Suprapubic skin (tissue), 4 donors: ENCODE data around the gene CNTFR. TPM values are rescaled to one million over a fixed set of nuclear protein-coding genes. Genes with fewer than 3 reads are reported as not detected.

ENCODE experiments used
- DNase-seq, 2 donors: peaks; one replicate each; pipeline ENCODE4 v3.0.0-alpha.2; 2019; ENCODE audit warnings: low spot score in 2 of 2
- H3K27ac ChIP-seq: fragments of 200-600 bp; sonication (generic); one replicate; pipeline ENCODE4 v1.5.1; 2019
- H3K27me3 ChIP-seq: fragments of 200-600 bp; sonication (generic); one replicate; pipeline ENCODE4 v1.5.1; 2019
- H3K36me3 ChIP-seq: fragments of 200-600 bp; sonication (generic); one replicate; pipeline ENCODE4 v1.5.1; 2019
- H3K4me1 ChIP-seq: fragments of 200-600 bp; sonication (generic); one replicate; pipeline ENCODE4 v1.5.1; 2019
- H3K4me3 ChIP-seq: fragments of 200-600 bp; sonication (generic); one replicate; pipeline ENCODE4 v1.5.1; 2019; ENCODE audit warnings: mild to moderate bottlenecking
- H3K9me3 ChIP-seq: fragments of 200-600 bp; sonication (generic); one replicate; pipeline ENCODE4 v1.5.1; 2019
- CTCF ChIP-seq, 2 donors: fragments of 200-600 bp in 1 of 2; fragments of 450-650 bp in 1 of 2; sonication (generic) in 1 of 2; IDR thresholded peaks; one replicate each; pipeline ENCODE4 v1.5.1; 2016 to 2019; ENCODE audit warnings: antibody characterized with exemption in 2 of 2, mild to moderate bottlenecking in 1 of 2, moderate library complexity in 1 of 2
- EP300 ChIP-seq: sonication (generic); formaldehyde crosslinking; IDR thresholded peaks from one replicate; pipeline ENCODE4 v1.6.1; 2017; ENCODE audit warnings: antibody characterized with exemption
- POLR2A ChIP-seq, 2 donors: fragments of 450-650 bp; IDR thresholded peaks; one replicate each; pipeline ENCODE4 v1.6.1; 2017; ENCODE audit warnings: antibody characterized with exemption in 2 of 2, mild to moderate bottlenecking in 2 of 2, moderate library complexity in 2 of 2
- POLR2AphosphoS5 ChIP-seq, 3 donors: sonication (generic); formaldehyde crosslinking; IDR thresholded peaks; one replicate each; pipeline ENCODE4 v1.6.1; 2017; ENCODE audit warnings: antibody characterized with exemption in 3 of 3
- WGBS: methylation state at CpG from one replicate; pipeline ENCODE4 v1.1.5; 2018; 5-methylcytosine and 5-hydroxymethylcytosine counted together
- total RNA-seq, 4 donors: library from RNA; depleted of rRNA; stranded (reverse); fragments of >200 nt; gene quantifications; one replicate each; pipeline ENCODE4 v1.1.0, GENCODE V29; 2016

Gene CNTFR
- total RNA-seq, 4 donors from 2014 or later: 5.0 to 9.1 (median 5.7) TPM

DNA sequence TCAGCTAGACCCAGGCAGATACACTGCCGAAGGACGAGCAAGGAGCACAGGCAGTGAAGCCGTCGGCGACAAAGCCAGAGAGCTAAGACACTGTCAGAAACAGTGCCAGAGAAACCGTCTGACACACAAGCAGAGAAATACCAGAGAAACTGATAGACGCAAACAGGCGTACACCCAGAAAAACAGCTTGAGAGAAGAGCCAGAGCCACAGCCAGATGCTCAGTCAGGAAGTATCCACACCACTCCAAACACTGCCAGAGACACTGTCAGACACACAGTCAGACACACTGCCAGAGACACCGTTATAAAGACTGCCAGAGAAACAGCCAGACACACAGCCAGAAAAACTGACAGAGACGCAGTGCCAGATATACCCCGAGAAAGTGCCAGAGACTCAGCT, 19.1 kb downstream of the CNTFR start:
- H3K27ac ChIP-seq: no peak overlapping the region
- TF ChIP-seq POLR2AphosphoS5 (IDR thresholded peaks at IDR 0.05) (no peak), POLR2A (IDR thresholded peaks at IDR 0.05) (no peak), EP300 (no peak), CTCF (IDR thresholded peaks at IDR 0.05) (no peak)
- WGBS: 62% methylated on average over 11 of the region's 11 CpGs
- H3K27me3 ChIP-seq: peaks cover 11% of the 10 kb centered on the region
- no peak for DNase-seq
- no peaks in the 10 kb centered on the region for H3K4me1 ChIP-seq
- no peaks in the 10 kb centered on the region for H3K36me3 ChIP-seq
- H3K9me3 ChIP-seq: no peaks in the 10 kb centered on the region
- no peak overlapping the region for H3K4me3 ChIP-seq

DNA sequence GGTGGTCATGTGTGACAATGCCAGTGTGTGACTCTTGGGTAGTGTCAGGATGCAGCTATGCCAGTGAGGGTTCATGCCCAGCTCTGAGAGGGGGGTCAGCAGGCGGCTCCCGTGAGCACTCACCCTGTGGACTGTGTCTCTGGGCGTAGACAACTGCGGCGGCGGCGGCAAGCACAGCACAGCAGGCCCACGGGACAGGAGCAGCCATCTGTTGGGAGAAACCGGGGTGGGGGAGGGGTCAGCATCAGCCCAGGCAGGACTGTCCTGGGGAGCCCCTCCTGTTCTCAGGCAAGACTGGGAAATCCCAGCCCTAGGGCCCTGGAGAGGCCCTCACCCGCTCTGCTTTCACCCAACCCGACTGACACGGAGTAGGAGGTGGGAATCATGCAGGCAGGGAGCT, 20.8 kb downstream of the CNTFR start:
- Histone ChIP-seq H3K4me3 (no peak overlapping the region), H3K27me3 (peaks cover 3% of the 10 kb centered on the region), H3K9me3 (no peaks in the 10 kb centered on the region), H3K4me1 (no peaks in the 10 kb centered on the region), H3K36me3 (no peaks in the 10 kb centered on the region), H3K27ac (no peak overlapping the region)
- WGBS: 97% methylated on average over 9 of the region's 12 CpGs
- TF ChIP-seq EP300: no peak
- no peak for TF ChIP-seq CTCF (IDR thresholded peaks at IDR 0.05)
- TF ChIP-seq POLR2A (IDR thresholded peaks at IDR 0.05): no peak
- no peak for TF ChIP-seq POLR2AphosphoS5 (IDR thresholded peaks at IDR 0.05)
- no peak for DNase-seq

GRCh38 chr9:34568133-34568532, 21.4 kb downstream of the CNTFR start:
- 85% methylated on average over 7 of the region's 7 CpGs for WGBS
- Histone ChIP-seq H3K27ac (no peak overlapping the region), H3K36me3 (no peaks in the 10 kb centered on the region), H3K4me1 (no peaks in the 10 kb centered on the region), H3K4me3 (no peak overlapping the region), H3K27me3 (peaks cover 3% of the 10 kb centered on the region), H3K9me3 (no peaks in the 10 kb centered on the region)
- TF ChIP-seq POLR2A (IDR thresholded peaks at IDR 0.05) (no peak), POLR2AphosphoS5 (IDR thresholded peaks at IDR 0.05) (no peak)
- no peak for DNase-seq

GRCh38 chr9:34566972-34567371, 22.6 kb downstream of the CNTFR start:
- no peak for DNase-seq
- Histone ChIP-seq H3K4me1 (no peaks in the 10 kb centered on the region), H3K27ac (no peak overlapping the region), H3K9me3 (no peaks in the 10 kb centered on the region), H3K27me3 (peaks cover 9% of the 10 kb centered on the region), H3K36me3 (no peaks in the 10 kb centered on the region), H3K4me3 (no peak overlapping the region)
- WGBS: 85% methylated on average over 6 of the region's 6 CpGs
- TF ChIP-seq EP300: no peak
- no peak for TF ChIP-seq CTCF (IDR thresholded peaks at IDR 0.05)
- TF ChIP-seq POLR2AphosphoS5 (IDR thresholded peaks at IDR 0.05): no peak
- TF ChIP-seq POLR2A (IDR thresholded peaks at IDR 0.05): no peak

GRCh38 chr9:34566322-34566721, 23.2 kb downstream of the CNTFR start:
- Histone ChIP-seq H3K4me1 (no peaks in the 10 kb centered on the region), H3K4me3 (no peak overlapping the region), H3K27ac (no peak overlapping the region), H3K9me3 (no peaks in the 10 kb centered on the region), H3K36me3 (no peaks in the 10 kb centered on the region), H3K27me3 (peaks cover 9% of the 10 kb centered on the region)
- 79% methylated on average over 6 of the region's 8 CpGs for WGBS
- no peak for DNase-seq
- TF ChIP-seq POLR2AphosphoS5 (IDR thresholded peaks at IDR 0.05): no peak
- no peak for TF ChIP-seq POLR2A (IDR thresholded peaks at IDR 0.05)
- no peak for TF ChIP-seq CTCF (IDR thresholded peaks at IDR 0.05)
- TF ChIP-seq EP300: no peak

DNA sequence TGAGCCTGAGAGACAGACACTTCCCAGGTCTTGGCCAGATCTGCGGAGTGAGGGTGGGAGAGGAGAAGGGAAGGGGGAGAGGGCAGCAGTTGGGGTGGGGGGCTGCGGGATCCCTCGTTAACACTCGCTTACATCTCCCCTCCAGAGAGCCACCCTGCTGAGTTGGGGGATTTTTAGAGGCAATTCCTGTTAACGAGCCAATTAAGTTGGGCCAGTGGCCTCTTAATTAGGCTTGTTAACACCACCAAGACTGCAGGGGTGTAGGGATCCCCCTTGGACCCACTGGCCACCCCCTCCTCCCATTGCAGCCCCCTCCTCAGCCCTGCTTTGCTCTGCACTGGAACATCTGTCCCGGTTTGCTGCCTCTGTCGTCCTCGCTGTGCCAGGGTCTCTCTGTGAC, 23.7 kb downstream of the CNTFR start:
- no peak overlapping the region for H3K27ac ChIP-seq
- H3K4me1 ChIP-seq: peaks cover 1% of the 10 kb centered on the region
- no peak overlapping the region for H3K4me3 ChIP-seq
- 92% methylated on average over 5 of the region's 8 CpGs for WGBS
- TF ChIP-seq POLR2AphosphoS5 (IDR thresholded peaks at IDR 0.05) (no peak), POLR2A (IDR thresholded peaks at IDR 0.05) (no peak), EP300 (no peak), CTCF (IDR thresholded peaks at IDR 0.05) (no peak)
- H3K9me3 ChIP-seq: no peaks in the 10 kb centered on the region
- no peak for DNase-seq
- H3K36me3 ChIP-seq: no peaks in the 10 kb centered on the region
- H3K27me3 ChIP-seq: peaks cover 10% of the 10 kb centered on the region
